ENCODE results near the gene PRR16.
"Not testable (repeated sequence)": the region's sequence is repeated elsewhere in the genome, so short reads cannot be mapped to it uniquely, and the experiment has no call there.

Gene PRR16

GRCh38 chr5:120463991-120464626 is at the start of gene PRR16:
Gene PRR16 (plus strand): TSS chr5:120464300.
- H4K20me1 ChIP-seq (ENCODE audit: insufficient read depth, low read length, poor library complexity, severe bottlenecking), result no peaks in the 10 kb centered on the region
- H3K36me3 ChIP-seq (ENCODE audit: insufficient read depth, low read length), result no peaks in the 10 kb centered on the region
- H3F3A ChIP-seq (ENCODE audit: low read depth), result no peaks in the 10 kb centered on the region
- TF ChIP-seq EZH2phosphoT487 (IDR thresholded peaks at IDR 0.05; ENCODE audit: borderline replicate concordance), result no peak
- H2AFZ ChIP-seq (ENCODE audit: low read length), result peak within 1 kb of the TSS; percentile 92
- H3K4me3 ChIP-seq (ENCODE audit: low read length, poor library complexity, severe bottlenecking), result peak within 1 kb of the TSS; percentile 70
- no peaks in the 10 kb centered on the region for H3K27me3 ChIP-seq (ENCODE audit: insufficient read depth, low read length, poor library complexity, severe bottlenecking)
- H3K79me2 ChIP-seq (ENCODE audit: insufficient read depth, low read length), result no peaks in the 10 kb centered on the region
- no peaks in the 10 kb centered on the region for H3K9me3 ChIP-seq (ENCODE audit: insufficient read depth, low read depth, low read length)
- peak within 1 kb of the TSS; percentile 65 for H3K4me2 ChIP-seq (ENCODE audit: low read depth, low read length, poor library complexity, severe bottlenecking)
- H3K4me1 ChIP-seq (ENCODE audit: insufficient read depth, low read length, poor library complexity, severe bottlenecking), result no peaks in the 10 kb centered on the region
- no peak within 1 kb of the TSS for H3K9ac ChIP-seq (ENCODE audit: low read depth, low read length, poor library complexity, severe bottlenecking)
- no peaks in the 10 kb centered on the region for H3K9me2 ChIP-seq (replicated peaks; ENCODE audit: low read depth, low read length)

DNA sequence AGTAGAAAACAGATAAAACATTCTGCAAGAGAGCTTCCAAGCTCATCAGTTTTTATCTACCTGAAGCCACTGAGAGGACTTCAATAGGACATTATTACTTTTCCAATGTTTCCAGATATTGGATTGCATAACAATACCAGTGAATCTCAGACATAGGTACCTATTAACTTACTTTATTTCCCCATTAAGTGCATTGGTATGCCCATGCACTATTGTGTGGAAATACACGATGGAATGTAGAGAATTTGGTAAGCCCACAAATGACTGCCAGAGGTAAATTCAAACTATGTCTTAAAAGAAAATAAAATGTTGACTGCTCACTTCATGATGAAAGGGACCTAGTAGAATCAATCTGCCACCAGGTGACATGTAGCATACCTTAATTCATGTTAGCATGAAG is 48.1 kb upstream of the PRR16 start:
- Histone ChIP-seq H3K4me1 (ENCODE audit: insufficient read depth, low read length, poor library complexity, severe bottlenecking) (no peaks in the 10 kb centered on the region), H3F3A (ENCODE audit: low read depth) (no peaks in the 10 kb centered on the region), H3K9ac (ENCODE audit: low read depth, low read length, poor library complexity, severe bottlenecking) (no peak overlapping the region), H3K4me2 (ENCODE audit: low read depth, low read length, poor library complexity, severe bottlenecking) (no peak overlapping the region), H3K9me3 (ENCODE audit: insufficient read depth, low read depth, low read length) (no peaks in the 10 kb centered on the region), H3K79me2 (ENCODE audit: insufficient read depth, low read length) (no peaks in the 10 kb centered on the region), H3K9me2 (replicated peaks; ENCODE audit: low read depth, low read length) (no peaks in the 10 kb centered on the region), H3K4me3 (ENCODE audit: low read length, poor library complexity, severe bottlenecking) (no peak overlapping the region), H3K36me3 (ENCODE audit: insufficient read depth, low read length) (no peaks in the 10 kb centered on the region), H2AFZ (ENCODE audit: low read length) (no peak overlapping the region), H3K27me3 (ENCODE audit: insufficient read depth, low read length, poor library complexity, severe bottlenecking) (no peaks in the 10 kb centered on the region), H4K20me1 (ENCODE audit: insufficient read depth, low read length, poor library complexity, severe bottlenecking) (no peaks in the 10 kb centered on the region)
- TF ChIP-seq EZH2phosphoT487 (IDR thresholded peaks at IDR 0.05; ENCODE audit: borderline replicate concordance) (no peak), CTCF (conservative IDR thresholded peaks at IDR 0.05; ENCODE audit: low read length) (no peak)

- Histone ChIP-seq H4K20me1 (ENCODE audit: insufficient read depth, low read length, poor library complexity, severe bottlenecking) (no peaks in the 10 kb centered on the region), H3K79me2 (ENCODE audit: insufficient read depth, low read length) (no peaks in the 10 kb centered on the region), H3K36me3 (ENCODE audit: insufficient read depth, low read length) (no peaks in the 10 kb centered on the region), H3K9ac (ENCODE audit: low read depth, low read length, poor library complexity, severe bottlenecking) (no peak overlapping the region), H2AFZ (ENCODE audit: low read length) (no peak overlapping the region), H3K9me2 (replicated peaks; ENCODE audit: low read depth, low read length) (no peaks in the 10 kb centered on the region), H3F3A (ENCODE audit: low read depth) (no peaks in the 10 kb centered on the region), H3K4me1 (ENCODE audit: insufficient read depth, low read length, poor library complexity, severe bottlenecking) (no peaks in the 10 kb centered on the region), H3K9me3 (ENCODE audit: insufficient read depth, low read depth, low read length) (no peaks in the 10 kb centered on the region), H3K4me3 (ENCODE audit: low read length, poor library complexity, severe bottlenecking) (no peak overlapping the region), H3K4me2 (ENCODE audit: low read depth, low read length, poor library complexity, severe bottlenecking) (no peak overlapping the region), H3K27me3 (ENCODE audit: insufficient read depth, low read length, poor library complexity, severe bottlenecking) (no peaks in the 10 kb centered on the region)
- TF ChIP-seq EZH2phosphoT487 (IDR thresholded peaks at IDR 0.05; ENCODE audit: borderline replicate concordance), result no peak
These were observed 45.0 kb upstream of the PRR16 start for GRCh38 chr5:120419127-120419526.

- not testable (repeated sequence) for H3K79me2 ChIP-seq (ENCODE audit: insufficient read depth, low read length); H3K4me3 ChIP-seq (ENCODE audit: low read length, poor library complexity, severe bottlenecking); H3K36me3 ChIP-seq (ENCODE audit: insufficient read depth, low read length); H3K9ac ChIP-seq (ENCODE audit: low read depth, low read length, poor library complexity, severe bottlenecking); H2AFZ ChIP-seq (ENCODE audit: low read length); H3K4me1 ChIP-seq (ENCODE audit: insufficient read depth, low read length, poor library complexity, severe bottlenecking); H3K9me3 ChIP-seq (ENCODE audit: insufficient read depth, low read depth, low read length); H3K27me3 ChIP-seq (ENCODE audit: insufficient read depth, low read length, poor library complexity, severe bottlenecking); H3F3A ChIP-seq (ENCODE audit: low read depth); H3K9me2 ChIP-seq (replicated peaks; ENCODE audit: low read depth, low read length); H3K4me2 ChIP-seq (ENCODE audit: low read depth, low read length, poor library complexity, severe bottlenecking); H4K20me1 ChIP-seq (ENCODE audit: insufficient read depth, low read length, poor library complexity, severe bottlenecking)
These were observed 37.3 kb upstream of the PRR16 start for GRCh38 chr5:120426633-120427275.

All from Loucy (cell line).